NK-92 treated with Interleukin-12 subunit alpha and Interleukin-12 subunit beta, amount 100 ng/mL, for 24 hours (cell line): ENCODE measurements around the gene TMEM169.

ENCODE experiments used
- DNase-seq: peaks from one replicate; lab custom pipeline; 2025; lab: John Stamatoyannopoulos, UW

The TMEM169 gene

DNA sequence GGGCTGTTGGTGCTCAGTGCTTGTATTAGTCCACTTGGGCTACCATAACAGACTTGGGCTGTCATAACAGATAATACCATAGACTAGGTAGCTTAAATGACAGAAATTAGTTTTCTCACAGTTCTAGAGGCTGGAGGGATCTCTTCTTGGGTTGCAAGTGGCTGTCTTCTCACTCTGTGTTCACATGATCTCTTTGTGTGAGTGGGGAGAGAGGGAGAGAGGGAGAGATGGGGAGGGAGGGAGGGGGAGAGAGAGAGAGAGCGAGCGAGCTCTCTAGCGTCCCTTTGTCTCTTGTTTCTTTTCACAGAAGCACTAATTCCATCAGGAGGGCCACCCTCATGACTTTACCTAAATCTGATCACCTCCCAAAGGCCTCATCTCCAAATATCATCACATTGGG, 23.0 kb downstream of the TMEM169 start:
- no peak for DNase-seq

DNA sequence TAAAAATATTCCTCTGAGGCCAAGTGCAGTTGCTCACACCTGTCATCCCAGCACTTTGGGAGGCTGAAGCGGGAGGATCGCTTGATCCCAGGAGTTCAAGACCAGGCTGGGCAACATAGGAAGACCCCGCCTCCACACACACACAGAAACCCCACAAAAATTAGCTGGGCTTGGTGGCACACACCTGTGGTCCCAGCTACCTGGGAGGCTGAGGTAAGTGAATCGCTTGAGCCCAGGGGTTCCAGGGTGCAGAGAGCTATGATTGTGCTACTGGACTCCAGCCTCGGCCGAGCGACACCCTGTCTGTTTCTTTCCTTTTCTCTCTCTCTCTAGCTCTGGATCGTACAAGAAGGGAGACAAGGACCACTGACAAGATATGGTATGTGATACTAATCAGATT, 25.6 kb downstream of the TMEM169 start:
- no peak for DNase-seq

- DNase-seq, result no peak
These were observed 26.0 kb downstream of the TMEM169 start for GRCh38 chr2:216107760-216108159.

GRCh38 chr2:216108310-216108966, 26.7 kb downstream of the TMEM169 start:
- no peak for DNase-seq

GRCh38 chr2:216108967-216109921, 27.5 kb downstream of the TMEM169 start, which contains the start of gene XRCC5:
Gene XRCC5 (plus strand): TSS chr2:216109348. CDS start chr2:216109437, 89 bp downstream.
- DNase-seq, result peak; percentile 96

- no peak for DNase-seq
These were observed 28.4 kb downstream of the TMEM169 start for GRCh38 chr2:216109962-216110614.

DNA sequence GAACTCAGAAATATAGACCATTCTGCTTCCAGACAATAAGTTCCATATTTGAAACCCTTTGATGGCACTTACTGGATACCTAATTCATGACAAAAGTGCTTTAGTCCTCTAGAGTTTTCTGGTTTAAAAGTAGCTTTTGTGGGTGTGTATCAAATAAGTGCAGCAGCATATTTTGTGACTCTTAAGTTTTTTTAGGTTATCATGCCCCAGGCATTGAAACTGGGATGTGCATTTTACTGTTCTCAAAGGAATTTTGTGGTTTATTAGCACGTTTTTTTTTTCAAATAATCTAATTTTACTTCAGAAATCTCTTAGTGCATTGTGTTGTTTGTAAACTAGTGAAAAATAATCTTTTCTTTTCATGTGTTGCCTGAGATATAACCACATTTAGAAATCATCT, 28.9 kb downstream of the TMEM169 start:
- no peak for DNase-seq

GRCh38 chr2:216111122-216111521, 29.4 kb downstream of the TMEM169 start:
- DNase-seq, result no peak

- DNase-seq, result no peak
These were observed 31.2 kb downstream of the TMEM169 start for GRCh38 chr2:216112926-216113325.

GRCh38 chr2:216113572-216113971, 31.9 kb downstream of the TMEM169 start:
- no peak for DNase-seq

DNA sequence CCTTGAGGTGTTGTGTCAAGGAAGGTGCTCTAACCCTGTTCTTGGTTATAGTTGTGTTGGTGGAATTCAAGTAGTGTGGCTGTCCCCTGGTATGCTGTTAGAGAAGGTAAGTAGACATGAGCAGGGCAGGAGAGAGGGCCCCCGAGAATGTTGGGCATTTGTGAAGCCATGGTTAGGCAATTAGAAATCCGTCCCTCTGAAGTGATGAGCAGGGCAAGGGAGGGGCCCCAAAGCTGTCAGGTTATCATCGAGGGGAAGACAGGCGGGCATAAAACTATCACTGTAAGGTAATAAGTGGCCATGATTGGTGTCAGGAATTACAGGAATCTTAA, 32.6 kb downstream of the TMEM169 start:
- no peak for DNase-seq

GRCh38 chr2:216114714-216115531, 33.2 kb downstream of the TMEM169 start:
- peak; percentile 94 for DNase-seq

DNA sequence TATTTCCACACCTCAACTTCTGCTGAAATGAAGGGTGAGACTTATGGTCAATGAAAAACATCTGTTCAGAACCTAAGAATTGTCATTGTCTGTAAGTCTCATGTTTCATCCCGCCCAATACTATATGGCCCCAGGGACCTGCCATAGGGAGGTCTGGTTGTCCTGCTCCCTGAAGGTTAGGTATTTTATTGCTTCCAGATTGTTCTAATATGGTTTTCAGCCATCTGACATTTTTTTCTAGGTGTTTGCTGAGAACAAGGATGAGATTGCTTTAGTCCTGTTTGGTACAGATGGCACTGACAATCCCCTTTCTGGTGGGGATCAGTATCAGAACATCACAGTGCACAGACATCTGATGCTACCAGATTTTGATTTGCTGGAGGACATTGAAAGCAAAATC, 34.7 kb downstream of the TMEM169 start:
- DNase-seq, result no peak

DNA sequence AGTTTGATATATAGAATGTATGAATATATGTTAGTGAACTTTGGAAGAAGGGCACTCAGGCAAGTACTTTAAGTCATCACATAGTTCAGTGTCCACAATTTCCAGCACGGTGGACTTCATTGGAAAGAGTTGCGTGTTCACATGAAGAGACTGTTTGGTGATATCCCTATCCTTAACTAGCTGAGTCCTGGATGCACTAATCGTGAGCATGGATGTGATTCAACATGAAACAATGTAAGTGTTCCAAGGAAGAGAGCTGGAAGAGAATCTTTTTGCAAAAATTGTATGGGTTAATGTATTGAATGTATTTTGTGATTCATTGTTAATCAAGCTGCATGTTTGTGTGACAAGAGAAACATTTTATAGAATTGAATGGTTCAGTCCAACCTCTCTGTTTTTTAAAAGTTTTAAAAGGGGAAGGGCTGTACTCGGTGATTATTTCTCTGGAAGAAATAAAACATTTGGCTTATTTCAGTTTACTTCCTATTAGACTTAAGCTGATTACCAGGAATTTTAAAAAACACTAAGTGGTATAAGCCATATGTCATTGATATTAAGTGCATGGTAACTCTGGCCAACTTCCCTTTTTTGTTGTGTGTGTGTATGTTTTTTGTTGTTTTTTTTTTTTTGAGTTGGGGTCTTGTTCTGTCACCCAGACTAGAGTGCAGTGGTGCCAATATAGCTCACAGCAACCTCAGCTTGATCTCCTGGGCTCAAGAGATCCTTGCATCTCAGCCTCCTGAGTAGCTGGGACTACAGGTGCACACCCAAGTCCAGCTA, 36.0 kb downstream of the TMEM169 start:
- DNase-seq, result no peak

GRCh38 chr2:216118474-216118873, 36.8 kb downstream of the TMEM169 start:
- DNase-seq, result no peak

GRCh38 chr2:216119146-216119545, 37.4 kb downstream of the TMEM169 start:
- no peak for DNase-seq

DNA sequence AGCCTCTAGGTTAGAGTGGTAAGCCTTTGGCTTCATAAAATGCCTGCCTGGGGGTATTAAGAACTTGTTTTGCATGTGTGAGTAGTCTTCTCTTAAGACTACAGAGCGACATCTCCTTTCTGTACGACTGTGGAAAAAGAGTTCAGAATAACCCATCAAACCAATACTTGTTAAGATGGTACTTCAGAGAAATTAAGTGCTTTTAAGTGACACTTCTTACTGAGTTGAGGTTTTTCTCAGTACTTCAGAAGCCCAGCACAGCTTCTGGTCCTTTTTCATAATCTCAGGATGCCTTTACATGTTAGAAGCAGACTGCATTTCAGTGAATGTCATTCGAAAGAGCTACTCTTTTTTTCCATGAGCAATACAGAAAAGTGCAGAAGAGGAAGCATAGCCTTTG, 38.3 kb downstream of the TMEM169 start:
- DNase-seq, result no peak

- DNase-seq, result no peak
These were observed 39.5 kb downstream of the TMEM169 start for GRCh38 chr2:216121255-216121654.

GRCh38 chr2:216126943-216127342, 45.2 kb downstream of the TMEM169 start:
- no peak for DNase-seq

- DNase-seq, result no peak
These were observed 48.7 kb downstream of the TMEM169 start for GRCh38 chr2:216130346-216130971.
